ENCODE measurements around the gene VPS45. TPM values are rescaled to one million over a fixed set of nuclear protein-coding genes. Genes with fewer than 3 reads are reported as not detected.

The VPS45 gene
- total and polyA plus RNA-seq, 2 of the 4 experiments (the other 2 are of a cell fraction) = 32.4 to 33.3 TPM

- intact Hi-C loops (cut with micrococcal nuclease) = loop anchor here (1.0 kb wide), 1 partner anchor 15 kb away; the partner anchor contains the start of gene PLEKHO1
- Histone ChIP-seq H3K79me1 (ENCODE audit: low read depth in 1 of 2, low read length in 2 of 2) (no peaks in the 10 kb centered on the region; a peak in 1 of 4 replicates), H3K4ac (ENCODE audit: low read depth, low read length) (no peak overlapping the region), H2AK9ac (replicated peaks; ENCODE audit: low read depth, low read length, poor library complexity) (no peak overlapping the region), H2BK5ac (ENCODE audit: low read depth, low read length, poor library complexity, severe bottlenecking) (no peak overlapping the region), H4K5ac (ENCODE audit: low read depth, low read length) (no peak overlapping the region), H3K14ac (replicated peaks; ENCODE audit: low read depth, low read length) (no peak overlapping the region), H2AK5ac (ENCODE audit: low read depth, low read length) (no peak overlapping the region), H3K9me1 (ENCODE audit: insufficient read depth, low read length) (no peaks in the 10 kb centered on the region), H3K4me2 (ENCODE audit: low read depth, low read length) (no peak overlapping the region), H4K91ac (ENCODE audit: insufficient read depth, low read depth, low read length) (no peak overlapping the region), H2BK120ac (ENCODE audit: low read depth, low read length) (no peak overlapping the region), H3K9me3 (ENCODE audit: control insufficient read depth, insufficient read depth, low read length) (no peaks in the 10 kb centered on the region), H3K36me3 (ENCODE audit: control insufficient read depth, insufficient read depth, low read length) (peaks cover 2% of the 10 kb centered on the region; the same call in 1 of the 2 replicates), H3K27me3 (ENCODE audit: control insufficient read depth, insufficient read depth, low read length) (no peaks in the 10 kb centered on the region), H3K56ac (ENCODE audit: extremely low read depth, insufficient read depth, low read length) (no peak overlapping the region), H4K8ac (ENCODE audit: low read depth in 2 of 2, low read length in 2 of 2) (no peak overlapping the region), H3K4me1 (ENCODE audit: control insufficient read depth, insufficient read depth, low read length) (peaks cover 6% of the 10 kb centered on the region), H2AFZ (replicated peaks; ENCODE audit: low read length, poor library complexity) (no peak overlapping the region), H2BK15ac (ENCODE audit: low read depth, low read length) (no peak overlapping the region), H2BK20ac (ENCODE audit: low read depth, low read length) (no peak overlapping the region), H3K27ac (ENCODE audit: insufficient read depth, low read length) (no peak overlapping the region), H4K20me1 (ENCODE audit: insufficient read depth, low read length) (no peaks in the 10 kb centered on the region), H3K4me3 (ENCODE audit: insufficient read depth, low read depth, low read length) (no peak overlapping the region), H3K23ac (ENCODE audit: low read depth, low read length) (no peak overlapping the region), H3K9ac (ENCODE audit: low read depth, low read length) (no peak overlapping the region), H3K18ac (ENCODE audit: low read depth, low read length) (no peak overlapping the region)
- no CpG with 5 or more reads among the region's 1 CpG for WGBS, 2 experiments (ENCODE audit: extremely low coverage in 2 of 2, insufficient read length in 1 of 2)
- TF ChIP-seq NFE2L2 (IDR thresholded peaks at IDR 0.05; ENCODE audit: low read depth, low read length) (no peak), BHLHE40 (IDR thresholded peaks at IDR 0.05; ENCODE audit: low read depth, low read length) (no peak), MAZ (IDR thresholded peaks at IDR 0.05; ENCODE audit: borderline replicate concordance, low read depth, low read length) (no peak), SMC3 (IDR thresholded peaks at IDR 0.05; ENCODE audit: low read depth, low read length) (no peak), ELK1 (IDR thresholded peaks at IDR 0.05; ENCODE audit: borderline replicate concordance, low read depth, low read length) (no peak), USF2 (IDR thresholded peaks at IDR 0.05; ENCODE audit: low read depth, low read length) (no peak), RFX5 (IDR thresholded peaks at IDR 0.05; ENCODE audit: low read depth, low read length) (no peak), MAFK (IDR thresholded peaks at IDR 0.05; ENCODE audit: low read depth, low read length) (no peak), POLR2A (IDR thresholded peaks at IDR 0.05; ENCODE audit: low read depth, low read length) (no peak), RCOR1 (IDR thresholded peaks at IDR 0.05; ENCODE audit: insufficient replicate concordance, low read length) (no peak), CTCF (conservative IDR thresholded peaks at IDR 0.05; ENCODE audit: low read depth, low read length) (no peak), CEBPB (IDR thresholded peaks at IDR 0.05; ENCODE audit: low read depth, low read length) (no peak), RAD21 (IDR thresholded peaks at IDR 0.05; ENCODE audit: low read length) (no peak)
- no peak for DNase-seq
- BruUV-seq (replicated peaks) = no TSS peak
- dilution Hi-C loops (cut with HindIII; ENCODE audit: low sequenced_read_pairs, unreplicated experiment) = no loop called here
- no peak for ATAC-seq (ENCODE audit: low read depth)
- POLR2A ChIA-PET (ENCODE audit: unreplicated experiment) = no interaction called here
- in situ Hi-C loops (cut with MboI; ENCODE audit: low sequenced_read_pairs) = no loop called here
- CTCF ChIA-PET = interaction anchor here (0.5 to 0.7 kb wide), 2 partner anchors 22 to 167 kb away, joined by 3 read pairs; no protein-coding TSS in a partner anchor
Observed at GRCh38 chr1:150134537-150134936, 67.0 kb downstream of the VPS45 start.
